NCI-H2196 treated with DMSO at 0.1 percent for 48 hours (cell line): ENCODE data around the gene GNG11.

Experiments
- DNase-seq: peaks from one replicate; lab custom pipeline; 2025; ENCODE audit not compliant: unreplicated experiment; lab: John Stamatoyannopoulos, UW

The GNG11 gene

GRCh38 chr7:93921607-93922566 lies at the start of gene GNG11:
Gene GNG11, plus strand, starts transcription at chr7:93921735. Its CDS starts 403 bp downstream, at chr7:93922138.
- DNase-seq, result no peak

- no peak for DNase-seq
These were observed 47.4 kb upstream of the GNG11 start for GRCh38 chr7:93873998-93874574.

GRCh38 chr7:93877742-93878141 lies 43.8 kb upstream of the GNG11 start:
- DNase-seq, result no peak

GRCh38 chr7:93879356-93879755 lies 42.2 kb upstream of the GNG11 start:
- no peak for DNase-seq

DNA sequence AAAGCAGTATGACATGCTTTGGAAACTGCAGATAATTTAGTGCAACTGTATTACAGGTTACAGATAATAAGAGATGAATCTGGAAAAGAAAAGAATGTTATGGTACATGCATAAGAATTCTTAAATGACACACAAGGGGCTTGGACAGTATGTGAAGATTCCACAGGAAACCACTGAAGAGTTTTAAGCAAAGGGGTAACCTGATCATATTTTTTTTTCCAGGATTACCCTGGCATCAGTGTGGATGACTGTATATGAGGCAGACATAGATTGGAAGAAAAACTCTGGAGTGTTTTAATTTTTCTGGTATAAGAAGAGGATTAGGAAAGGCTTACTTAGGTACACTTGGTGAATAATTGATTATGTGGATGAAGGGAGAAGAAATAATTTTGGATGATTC lies 39.1 kb upstream of the GNG11 start:
- no peak for DNase-seq

- DNase-seq, result no peak
These were observed 38.2 kb upstream of the GNG11 start for GRCh38 chr7:93883078-93883916.

DNA sequence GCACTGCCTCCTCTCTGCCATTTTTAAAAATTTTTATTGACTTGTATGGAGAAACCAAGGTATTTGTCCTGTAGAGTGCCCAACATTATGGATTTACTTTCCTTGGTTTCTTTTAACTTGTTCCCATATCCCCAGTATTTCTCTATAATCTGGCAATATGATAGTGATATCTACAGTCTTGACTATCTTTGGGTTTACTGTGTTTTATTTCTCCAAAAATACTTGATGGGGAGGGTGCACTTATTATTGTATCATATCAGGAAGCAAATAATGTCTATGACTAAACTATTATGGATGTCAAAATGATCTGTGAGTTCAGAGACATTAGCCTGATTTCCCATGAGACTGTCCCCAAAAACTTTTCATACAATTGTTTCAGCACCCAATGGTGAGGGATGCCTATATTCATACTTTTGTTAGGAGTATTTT lies 37.6 kb upstream of the GNG11 start:
- DNase-seq, result no peak

GRCh38 chr7:93884541-93884940 lies 37.0 kb upstream of the GNG11 start:
- DNase-seq, result no peak

DNA sequence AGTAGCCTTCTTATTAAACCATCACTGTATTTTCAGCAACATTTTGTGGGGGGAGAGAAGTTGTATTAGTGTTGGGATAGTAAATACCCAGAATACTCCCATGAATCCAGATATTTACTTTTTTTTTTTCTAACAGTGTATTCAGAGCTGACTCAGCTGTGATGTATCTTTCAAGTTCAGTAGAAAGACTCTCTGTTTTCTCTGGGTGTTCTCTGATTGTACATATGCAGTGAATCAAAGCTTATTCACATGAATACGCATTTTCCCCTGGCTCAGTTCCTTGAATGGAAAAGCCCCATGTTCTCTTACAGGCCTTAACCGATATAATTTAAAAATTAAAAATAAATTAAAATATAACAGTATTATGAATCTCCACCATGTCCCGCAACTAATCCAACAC lies 32.3 kb upstream of the GNG11 start:
- DNase-seq, result no peak

GRCh38 chr7:93890041-93890463 lies 31.5 kb upstream of the GNG11 start:
- no peak for DNase-seq

- no peak for DNase-seq
These were observed 31.0 kb upstream of the GNG11 start, which contains the start of gene TFPI2 for GRCh38 chr7:93890464-93891068. Gene TFPI2, minus strand, starts transcription at chr7:93890753. Its CDS starts 75 bp downstream, at chr7:93890678.

DNA sequence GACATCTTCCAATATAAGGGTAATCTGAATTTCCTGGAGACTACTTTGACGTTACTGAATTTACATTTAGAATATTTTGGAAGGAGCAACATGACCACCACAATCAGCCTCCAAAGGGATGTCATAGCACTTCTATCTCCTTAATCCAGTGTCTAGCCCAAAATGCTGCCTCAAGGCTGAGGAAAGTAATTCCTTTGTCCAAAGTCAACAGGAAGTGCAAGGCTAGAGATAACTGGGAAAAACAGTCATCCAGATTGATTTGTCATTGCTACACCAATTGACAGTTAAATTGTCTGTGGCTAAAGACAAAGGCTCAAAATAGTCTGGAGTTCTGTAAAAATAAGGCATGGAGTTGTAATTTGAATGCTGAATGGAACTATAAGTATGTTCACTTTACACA lies 27.1 kb upstream of the GNG11 start:
- no peak for DNase-seq

- DNase-seq, result no peak
These were observed 26.4 kb upstream of the GNG11 start for GRCh38 chr7:93894966-93895640.

DNA sequence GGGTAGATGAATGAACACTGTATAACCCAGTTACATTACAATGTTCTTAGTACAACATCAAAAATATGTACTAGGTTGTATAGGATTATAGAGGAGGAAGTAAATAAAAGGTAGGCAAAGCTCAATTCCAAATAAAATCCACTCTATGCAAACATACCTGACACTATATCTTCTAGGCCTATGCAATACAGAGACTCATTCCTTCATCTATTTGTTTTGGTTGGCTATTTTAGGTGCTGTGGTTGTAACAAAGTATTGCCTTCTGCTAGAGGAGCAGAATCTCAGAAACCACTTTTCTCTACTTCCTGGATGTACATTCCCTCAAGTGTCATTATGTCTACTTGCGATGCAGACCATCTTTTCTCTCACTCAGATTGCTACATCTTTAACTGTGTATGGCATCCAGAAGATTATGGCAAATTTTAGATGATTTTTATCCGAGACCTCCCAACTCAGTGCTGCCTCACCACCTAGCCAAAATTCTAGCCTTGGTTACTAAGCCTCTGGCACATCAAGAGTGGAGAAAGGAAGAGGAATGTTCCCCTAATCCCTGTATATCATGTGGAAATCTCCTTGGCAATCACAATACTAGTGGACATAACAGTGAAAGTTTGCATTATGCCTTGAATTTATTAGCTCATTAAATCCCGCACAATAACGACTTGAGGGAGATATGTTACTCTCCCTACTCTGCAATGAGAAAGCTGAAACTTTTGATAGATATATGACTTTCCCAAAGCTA lies 25.5 kb upstream of the GNG11 start:
- no peak for DNase-seq

GRCh38 chr7:93897680-93898079 lies 23.9 kb upstream of the GNG11 start:
- DNase-seq, result no peak

DNA sequence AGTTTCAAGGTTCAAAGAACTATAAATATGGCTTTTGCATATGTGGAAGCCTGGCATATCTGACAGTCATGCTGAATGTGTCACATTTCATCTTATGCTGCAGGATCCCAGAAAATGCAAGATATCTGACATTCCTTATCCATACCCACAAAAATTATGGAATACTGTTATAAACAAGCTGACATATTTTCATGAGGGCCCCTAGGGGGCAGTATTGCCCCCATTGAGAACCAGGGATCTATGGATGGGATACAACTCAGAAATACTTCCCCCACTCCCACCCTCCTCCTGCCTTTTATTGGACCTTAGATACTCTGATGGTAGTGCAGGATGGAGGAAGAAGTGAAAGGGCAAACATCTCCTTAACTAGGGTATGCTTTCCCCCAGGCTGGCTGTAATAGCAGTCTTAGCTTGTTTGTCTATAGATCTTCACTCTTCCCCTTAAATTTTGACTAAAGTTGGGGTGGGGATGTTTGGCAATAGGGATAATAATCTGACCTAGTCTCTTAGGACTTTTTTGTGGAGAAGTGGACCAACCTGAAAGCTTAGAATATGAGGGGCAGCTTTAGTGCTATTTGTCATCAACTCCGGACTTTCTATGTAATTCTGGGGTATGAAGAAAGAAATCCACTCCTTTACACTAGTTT lies 18.6 kb upstream of the GNG11 start:
- no peak for DNase-seq

GRCh38 chr7:93906267-93906666 lies 15.3 kb upstream of the GNG11 start, which contains the start of gene GNGT1:
Gene GNGT1, plus strand, starts transcription at chr7:93906567. Its CDS starts 180 bp downstream, at chr7:93906747.
- no peak for DNase-seq

DNA sequence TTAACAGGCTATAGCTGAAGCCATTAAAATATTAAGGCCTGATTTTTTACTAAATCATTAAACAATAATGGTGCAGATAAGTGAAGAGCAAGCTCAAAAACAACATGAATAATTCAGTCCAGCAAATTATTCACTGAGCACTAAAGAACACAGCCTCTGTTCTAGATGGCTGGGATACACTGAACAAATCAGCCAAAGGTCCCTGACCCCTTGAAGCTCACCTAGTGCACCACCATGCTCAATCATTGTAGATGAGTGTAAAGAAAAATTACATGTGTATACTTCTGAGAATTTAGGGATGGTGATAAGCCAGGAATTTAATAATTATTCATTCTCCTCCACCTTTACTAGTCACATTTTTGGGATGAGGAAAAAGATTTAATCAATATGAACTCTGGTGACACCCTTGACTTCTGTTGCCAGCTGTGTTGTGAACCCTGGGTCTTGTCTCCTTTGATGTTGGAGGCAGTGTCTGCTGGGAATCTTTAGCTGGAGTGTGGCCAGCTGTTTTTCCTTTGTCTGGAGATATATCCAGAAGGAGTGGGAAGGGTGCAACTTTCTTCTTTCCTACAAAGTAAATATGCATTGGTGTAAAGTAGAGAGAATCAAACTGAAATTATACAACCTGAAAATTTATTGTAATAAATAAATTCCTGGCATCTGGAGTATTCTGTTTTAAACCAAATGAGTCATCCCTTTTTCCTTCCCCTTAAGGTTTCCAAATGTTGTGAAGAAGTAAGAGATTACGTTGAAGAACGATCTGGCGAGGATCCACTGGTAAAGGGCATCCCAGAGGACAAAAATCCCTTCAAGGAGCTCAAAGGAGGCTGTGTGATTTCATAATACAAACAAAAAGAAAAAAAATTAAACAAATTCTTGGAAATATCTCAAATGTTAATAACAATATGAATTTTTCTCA lies 11.2 kb upstream of the GNG11 start:
- no peak for DNase-seq
